PC-9 (cell line): ENCODE results near the gene TREM2. TPM values are rescaled to one million over a fixed set of nuclear protein-coding genes. Genes with fewer than 3 reads are reported as not detected.

Source experiments
- BruUV-seq: library from RNA; stranded (reverse); fragments of 400-500 nt; replicated peaks from 2 replicates; lab custom pipeline; 2021; lab: Mats Ljungman, UMichigan
- CTCF ChIA-PET: fragments of 300-600 bp; sonication (Branson Sonifier 250); formaldehyde crosslinking; loops from one replicate; lab custom pipeline; 2022; ENCODE audit warnings: antibody characterized with exemption; lab: Charles Lee
- POLR2A ChIA-PET: fragments of 300-600 bp; sonication (Branson Sonifier 250); formaldehyde crosslinking; loops from one replicate; lab custom pipeline; 2022; ENCODE audit warnings: antibody characterized with exemption; ENCODE audit not compliant: unreplicated experiment; lab: Charles Lee
- DNase-seq, 2 experiments: peaks; one replicate each; pipeline versions ENCODE4 v3.0.0 to v3.0.0-alpha.2; 2015 to 2022; ENCODE audit warnings: mixed read lengths in 1 of 2
- H2AFZ ChIP-seq: fragments of 200-600 bp; sonication (generic); 2 replicates; pipeline ENCODE4 v1.8.1; 2017; ENCODE audit warnings: antibody characterized with exemption
- H3F3A ChIP-seq: fragments of 200-600 bp; sonication (generic); 2 replicates; pipeline ENCODE4 v1.8.1; 2017; ENCODE audit warnings: antibody characterized with exemption, mild to moderate bottlenecking, low read depth; ENCODE audit not compliant: insufficient read depth
- H3K27ac ChIP-seq: fragments of 200-600 bp; sonication (generic); 2 replicates; pipeline ENCODE4 v1.6.1; 2016; ENCODE audit warnings: mixed run types
- H3K27me3 ChIP-seq: fragments of 200-600 bp; sonication (generic); 2 replicates; pipeline ENCODE4 v1.6.1; 2016; ENCODE audit warnings: low read depth, mixed run types; ENCODE audit not compliant: insufficient read depth
- H3K36me3 ChIP-seq: fragments of 200-600 bp; sonication (generic); 2 replicates; pipeline ENCODE4 v1.6.1; 2016; ENCODE audit warnings: low read depth, mixed run types
- H3K4me1 ChIP-seq: fragments of 200-600 bp; sonication (generic); replicated peaks from 2 replicates; pipeline ENCODE4 v1.6.1; 2016; ENCODE audit warnings: mixed run types; ENCODE audit not compliant: insufficient read depth
- H3K4me2 ChIP-seq: fragments of 200-600 bp; sonication (generic); 2 replicates; pipeline ENCODE4 v1.6.1; 2017; ENCODE audit warnings: mixed run types
- H3K4me3 ChIP-seq: fragments of 200-600 bp; sonication (generic); 2 replicates; pipeline ENCODE4 v1.6.1; 2016; ENCODE audit warnings: mixed run types
- H3K79me2 ChIP-seq: fragments of 200-600 bp; sonication (generic); 2 replicates; pipeline ENCODE4 v1.6.1; 2017; ENCODE audit warnings: low read depth, mixed run types
- H3K9me2 ChIP-seq: fragments of 200-600 bp; sonication (generic); 2 replicates; pipeline ENCODE4 v1.8.1; 2017; ENCODE audit warnings: mild to moderate bottlenecking; ENCODE audit not compliant: insufficient read depth
- H3K9me3 ChIP-seq: fragments of 200-600 bp; sonication (generic); 2 replicates; pipeline ENCODE4 v1.8.1; 2016; ENCODE audit warnings: low read depth; ENCODE audit not compliant: insufficient read depth
- H4K20me1 ChIP-seq: fragments of 200-600 bp; sonication (generic); 2 replicates; pipeline ENCODE4 v1.8.1; 2017; ENCODE audit not compliant: insufficient read depth
- EZH2 ChIP-seq: fragments of 200-600 bp; sonication (generic); IDR thresholded peaks from 2 replicates; pipeline ENCODE4 v1.8.0; 2017; ENCODE audit warnings: antibody characterized with exemption, low read depth
- intact Hi-C: fragments of 100-400 bp; cut with micrococcal nuclease; formaldehyde crosslinking; loops from one replicate; pipeline ENCODE4 v1.10.0; 2022; ENCODE audit not compliant: unreplicated experiment
- total RNA-seq: library from RNA; stranded (reverse); gene quantifications from 2 replicates; pipeline ENCODE4 v1.2.3, GENCODE V29; 2021
- TF ChIP-seq, protein P1 (sequence below): fragments of 200-600 bp; sonication (generic); conservative IDR thresholded peaks from 2 replicates; pipeline ENCODE4 v1.6.1; 2017; ENCODE audit warnings: mixed run types, antibody characterized with exemption, mild to moderate bottlenecking, moderate library complexity

The TREM2 gene
- total RNA-seq, 1 experiment from 2014 or later = not detected

DNA sequence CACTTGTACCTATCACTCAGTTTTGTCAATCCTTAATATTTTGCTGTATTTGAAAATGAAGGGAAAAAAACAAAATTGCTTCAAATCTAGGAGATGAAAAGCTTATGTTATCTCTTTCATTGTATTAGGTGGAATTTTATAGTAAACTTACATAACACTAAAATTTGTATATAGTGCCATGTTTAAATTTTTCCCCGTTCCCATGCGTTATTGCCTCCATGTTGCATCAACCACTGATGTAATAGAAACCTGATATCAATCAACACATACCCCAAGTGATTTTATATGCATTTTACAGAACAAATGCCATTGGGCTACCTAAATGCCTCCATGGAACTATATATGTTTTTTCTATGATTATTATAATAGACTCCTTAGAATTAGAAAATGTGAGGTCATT lies 14.8 kb upstream of the TREM2 start:
- no peaks in the 10 kb centered on the region for H3K9me2 ChIP-seq
- ChIA-PET CTCF (no interaction called here), POLR2A (no interaction called here)
- no peaks in the 10 kb centered on the region for H4K20me1 ChIP-seq
- H2AFZ ChIP-seq = no peak overlapping the region
- BruUV-seq = no TSS peak
- intact Hi-C loops = no loop called here
- H3K4me2 ChIP-seq = no peak overlapping the region
- peaks cover 49% of the 10 kb centered on the region for H3K27me3 ChIP-seq
- H3K4me3 ChIP-seq = no peak overlapping the region
- no peak for DNase-seq
- no peaks in the 10 kb centered on the region for H3K36me3 ChIP-seq
- H3K9me3 ChIP-seq = no peaks in the 10 kb centered on the region
- H3K4me1 ChIP-seq = no peaks in the 10 kb centered on the region
- H3F3A ChIP-seq = no peaks in the 10 kb centered on the region
- H3K79me2 ChIP-seq = no peaks in the 10 kb centered on the region
- TF ChIP-seq, protein P1, sequence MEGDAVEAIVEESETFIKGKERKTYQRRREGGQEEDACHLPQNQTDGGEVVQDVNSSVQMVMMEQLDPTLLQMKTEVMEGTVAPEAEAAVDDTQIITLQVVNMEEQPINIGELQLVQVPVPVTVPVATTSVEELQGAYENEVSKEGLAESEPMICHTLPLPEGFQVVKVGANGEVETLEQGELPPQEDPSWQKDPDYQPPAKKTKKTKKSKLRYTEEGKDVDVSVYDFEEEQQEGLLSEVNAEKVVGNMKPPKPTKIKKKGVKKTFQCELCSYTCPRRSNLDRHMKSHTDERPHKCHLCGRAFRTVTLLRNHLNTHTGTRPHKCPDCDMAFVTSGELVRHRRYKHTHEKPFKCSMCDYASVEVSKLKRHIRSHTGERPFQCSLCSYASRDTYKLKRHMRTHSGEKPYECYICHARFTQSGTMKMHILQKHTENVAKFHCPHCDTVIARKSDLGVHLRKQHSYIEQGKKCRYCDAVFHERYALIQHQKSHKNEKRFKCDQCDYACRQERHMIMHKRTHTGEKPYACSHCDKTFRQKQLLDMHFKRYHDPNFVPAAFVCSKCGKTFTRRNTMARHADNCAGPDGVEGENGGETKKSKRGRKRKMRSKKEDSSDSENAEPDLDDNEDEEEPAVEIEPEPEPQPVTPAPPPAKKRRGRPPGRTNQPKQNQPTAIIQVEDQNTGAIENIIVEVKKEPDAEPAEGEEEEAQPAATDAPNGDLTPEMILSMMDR = no peak
- TF ChIP-seq EZH2 = no peak
- no peak overlapping the region for H3K27ac ChIP-seq

DNA sequence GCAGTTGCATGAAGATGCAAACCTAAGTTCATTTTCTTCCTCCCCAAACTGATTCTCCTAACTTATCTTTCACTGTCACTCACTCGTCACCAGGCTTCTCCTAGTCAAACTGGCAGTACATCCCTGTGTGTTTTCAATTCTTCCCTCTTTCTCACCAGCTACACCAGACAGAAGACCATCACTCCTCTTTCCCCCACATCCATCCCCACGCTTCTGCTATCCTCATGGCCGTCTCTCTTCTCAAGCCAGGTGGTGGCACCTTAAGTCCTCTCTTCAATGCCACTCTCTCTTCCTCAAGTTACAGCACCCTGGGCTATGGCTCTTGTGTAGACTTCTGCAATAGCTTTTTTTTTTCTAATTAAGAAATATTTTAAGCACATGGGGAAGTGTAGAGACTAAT lies 14.4 kb upstream of the TREM2 start:
- ChIA-PET CTCF (no interaction called here), POLR2A (no interaction called here)
- intact Hi-C loops = no loop called here
- no peak overlapping the region for H3K27ac ChIP-seq
- TF ChIP-seq, protein P1 = no peak
- TF ChIP-seq EZH2 = no peak
- no peak for DNase-seq
- no peak overlapping the region for H3K4me3 ChIP-seq
- no peaks in the 10 kb centered on the region for H3F3A ChIP-seq
- H3K4me2 ChIP-seq = no peak overlapping the region
- no peaks in the 10 kb centered on the region for H3K79me2 ChIP-seq
- no peaks in the 10 kb centered on the region for H3K36me3 ChIP-seq
- no TSS peak for BruUV-seq
- H3K4me1 ChIP-seq = no peaks in the 10 kb centered on the region
- H4K20me1 ChIP-seq = no peaks in the 10 kb centered on the region
- no peak overlapping the region for H2AFZ ChIP-seq
- no peaks in the 10 kb centered on the region for H3K9me3 ChIP-seq
- H3K9me2 ChIP-seq = no peaks in the 10 kb centered on the region
- H3K27me3 ChIP-seq = peaks cover 47% of the 10 kb centered on the region

DNA sequence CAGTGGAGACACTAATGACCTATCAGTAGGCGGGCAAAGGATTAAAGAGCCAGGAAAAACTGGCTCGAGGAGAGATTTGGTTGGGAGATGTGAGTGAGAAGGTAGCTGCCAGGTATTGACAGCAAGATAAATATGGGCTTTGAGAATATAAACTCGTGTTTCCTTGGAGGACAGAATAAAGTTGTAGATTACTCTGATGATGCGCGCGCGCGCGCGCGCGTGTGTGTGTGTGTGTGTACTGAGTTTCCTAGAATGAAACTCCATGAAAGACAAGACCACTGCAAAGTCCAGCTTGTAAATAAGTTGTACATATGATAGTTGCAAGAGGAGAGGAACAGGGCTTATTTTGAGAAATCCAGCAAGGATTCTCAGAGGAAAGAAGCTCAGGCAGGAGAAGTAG lies 13.3 kb upstream of the TREM2 start:
- no TSS peak for BruUV-seq
- Histone ChIP-seq H3K27ac (no peak overlapping the region), H3K36me3 (no peaks in the 10 kb centered on the region), H3K27me3 (peaks cover 47% of the 10 kb centered on the region), H3K4me2 (no peak overlapping the region), H3K9me3 (no peaks in the 10 kb centered on the region), H4K20me1 (no peaks in the 10 kb centered on the region), H3K79me2 (no peaks in the 10 kb centered on the region), H3K9me2 (no peaks in the 10 kb centered on the region), H3K4me3 (no peak overlapping the region), H3F3A (no peaks in the 10 kb centered on the region), H3K4me1 (no peaks in the 10 kb centered on the region), H2AFZ (no peak overlapping the region)
- intact Hi-C loops = no loop called here
- POLR2A ChIA-PET = no interaction called here
- CTCF ChIA-PET = no interaction called here
- no peak for DNase-seq
- no peak for TF ChIP-seq EZH2
- TF ChIP-seq, protein P1 = no peak
